ENCODE measurements around the gene PAX9. TPM values are rescaled to one million over a fixed set of nuclear protein-coding genes. Genes with fewer than 3 reads are reported as not detected.

The PAX9 gene
- total and polyA plus RNA-seq, 8 donors: 0.37 to 17.0 TPM; not detected in 6

GRCh38 chr14:36676236-36676635, 14.6 kb downstream of the PAX9 start:
- Histone ChIP-seq H3K27ac (no peak overlapping the region), H3K36me3 (no peaks in the 10 kb centered on the region), H3K4me1 (no peaks in the 10 kb centered on the region), H3K4me3 (no peak overlapping the region), H3K27me3 (peaks cover 0 to 59% (median 13%) of the 10 kb centered on the region in 3 donors), H3K9me3 (no peaks in the 10 kb centered on the region)
- intact Hi-C loops (cut with DNase I; ENCODE audit: low total_unique reads): no loop called here
- 23 to 45% (median 29%) methylated on average over 10 of the region's 10 CpGs for WGBS, 5 donors
- TF ChIP-seq EP300 (IDR thresholded peaks at IDR 0.05) (no peak), POLR2AphosphoS5 (IDR thresholded peaks at IDR 0.05) (no peak), POLR2A (IDR thresholded peaks at IDR 0.05) (no peak), CTCF (IDR thresholded peaks at IDR 0.05) (no peak)
- DNase-seq: no peak

GRCh38 chr14:36682338-36682737, 20.7 kb downstream of the PAX9 start:
- intact Hi-C loops (cut with DNase I; ENCODE audit: low total_unique reads): no loop called here
- H3K4me1 ChIP-seq: no peaks in the 10 kb centered on the region
- 91 to 98% (median 97%) methylated on average over 4 of the region's 4 CpGs for WGBS, 5 donors
- DNase-seq: no peak
- H3K4me3 ChIP-seq: no peak overlapping the region
- H3K27me3 ChIP-seq: peaks cover 0 to 2% (median 0%) of the 10 kb centered on the region in 3 donors
- H3K9me3 ChIP-seq: no peaks in the 10 kb centered on the region
- no peak overlapping the region for H3K27ac ChIP-seq
- H3K36me3 ChIP-seq: no peaks in the 10 kb centered on the region
- no peak for TF ChIP-seq EP300 (IDR thresholded peaks at IDR 0.05)
- no peak for TF ChIP-seq POLR2AphosphoS5 (IDR thresholded peaks at IDR 0.05)
- no peak for TF ChIP-seq CTCF (IDR thresholded peaks at IDR 0.05)
- no peak for TF ChIP-seq POLR2A (IDR thresholded peaks at IDR 0.05)

GRCh38 chr14:36683083-36683724, 21.5 kb downstream of the PAX9 start:
- TF ChIP-seq POLR2A (IDR thresholded peaks at IDR 0.05) (no peak), CTCF (IDR thresholded peaks at IDR 0.05) (no peak), POLR2AphosphoS5 (IDR thresholded peaks at IDR 0.05) (no peak), EP300 (IDR thresholded peaks at IDR 0.05) (no peak)
- H3K36me3 ChIP-seq: no peaks in the 10 kb centered on the region

GRCh38 chr14:36684946-36685345, 23.3 kb downstream of the PAX9 start:
- 91 to 97% (median 95%) methylated on average over 3 of the region's 3 CpGs for WGBS, 5 donors
- no peak for TF ChIP-seq EP300 (IDR thresholded peaks at IDR 0.05)
- TF ChIP-seq POLR2A (IDR thresholded peaks at IDR 0.05): no peak
- TF ChIP-seq CTCF (IDR thresholded peaks at IDR 0.05): no peak
- no peak for TF ChIP-seq POLR2AphosphoS5 (IDR thresholded peaks at IDR 0.05)
- intact Hi-C loops (cut with DNase I; ENCODE audit: low total_unique reads): no loop called here

More at GRCh38 chr14:36683083-36683724, 21.5 kb downstream of the PAX9 start:
- Histone ChIP-seq H3K4me1 (no peaks in the 10 kb centered on the region), H3K27me3 (no peaks in the 10 kb centered on the region), H3K4me3 (no peak overlapping the region), H3K27ac (no peak overlapping the region), H3K9me3 (no peaks in the 10 kb centered on the region)
- intact Hi-C loops (cut with DNase I; ENCODE audit: low total_unique reads): no loop called here
- WGBS, 5 donors: 36 to 61% (median 41%) methylated on average over 9 of the region's 9 CpGs
- no peak for DNase-seq

More at GRCh38 chr14:36684946-36685345, 23.3 kb downstream of the PAX9 start:
- no peaks in the 10 kb centered on the region for H3K9me3 ChIP-seq
- H3K27ac ChIP-seq: no peak overlapping the region
- H3K36me3 ChIP-seq: no peaks in the 10 kb centered on the region
- no peak overlapping the region for H3K4me3 ChIP-seq
- no peaks in the 10 kb centered on the region for H3K27me3 ChIP-seq
- no peaks in the 10 kb centered on the region for H3K4me1 ChIP-seq
- DNase-seq: no peak

Data from stomach (tissue), 9 donors.